ENCODE results near the gene SLC17A3.

The SLC17A3 gene

GRCh38 chr6:25888626-25889025, 14.6 kb upstream of the SLC17A3 start:
- no peak for DNase-seq

- no peak for DNase-seq
Measured at GRCh38 chr6:25886066-25886465, 12.0 kb upstream of the SLC17A3 start.

GRCh38 chr6:25883991-25884390, 9.9 kb upstream of the SLC17A3 start:
- no peak for DNase-seq

GRCh38 chr6:25883536-25883935, 9.5 kb upstream of the SLC17A3 start:
- DNase-seq, result no peak

GRCh38 chr6:25882051-25882496, 8.0 kb upstream of the SLC17A3 start:
- DNase-seq, result no peak

- DNase-seq, result no peak
Measured at GRCh38 chr6:25880601-25881000, 6.6 kb upstream of the SLC17A3 start.

- no peak for DNase-seq
Measured at GRCh38 chr6:25878721-25879322, 4.8 kb upstream of the SLC17A3 start.

- no peak for DNase-seq
Measured at GRCh38 chr6:25875926-25876602, 2.0 kb upstream of the SLC17A3 start.

GRCh38 chr6:25875563-25875905, 1.5 kb upstream of the SLC17A3 start:
- no peak for DNase-seq

- DNase-seq, result no peak
Measured at GRCh38 chr6:25874822-25875562, 949 bp upstream of the SLC17A3 start.

- DNase-seq, result no peak
Measured at GRCh38 chr6:25872814-25873213, 1.2 kb downstream of the SLC17A3 start.

GRCh38 chr6:25869840-25870239, 4.2 kb downstream of the SLC17A3 start:
- no peak for DNase-seq

- DNase-seq, result no peak
Measured at GRCh38 chr6:25868436-25869183, 5.4 kb downstream of the SLC17A3 start.

- DNase-seq, result no peak
Measured at GRCh38 chr6:25866011-25866410, 8.0 kb downstream of the SLC17A3 start.

GRCh38 chr6:25863360-25863759, 10.7 kb downstream of the SLC17A3 start:
- DNase-seq, result no peak

- no peak for DNase-seq
Measured at GRCh38 chr6:25862199-25862598, 11.8 kb downstream of the SLC17A3 start.

GRCh38 chr6:25852756-25853155, 21.3 kb downstream of the SLC17A3 start:
- DNase-seq, result no peak

GRCh38 chr6:25851961-25852360, 22.1 kb downstream of the SLC17A3 start:
- DNase-seq, result no peak

GRCh38 chr6:25844518-25844917, 29.5 kb downstream of the SLC17A3 start:
- DNase-seq, result no peak

- DNase-seq, result no peak
Measured at GRCh38 chr6:25842526-25842925, 31.5 kb downstream of the SLC17A3 start.

GRCh38 chr6:25835442-25836283, 38.4 kb downstream of the SLC17A3 start:
- no peak for DNase-seq

GRCh38 chr6:25834950-25835349, 39.1 kb downstream of the SLC17A3 start:
- DNase-seq, result no peak

GRCh38 chr6:25833136-25833535, 40.9 kb downstream of the SLC17A3 start:
- DNase-seq, result no peak
